GM23338 (cell line): ENCODE measurements around the gene CHST11. TPM values are rescaled to one million over a fixed set of nuclear protein-coding genes. Genes with fewer than 3 reads are reported as not detected.

ENCODE experiments used
- ATAC-seq: fragments of 200-7000 bp; cut with Tn5 transposase; 3 replicates; pipeline ENCODE4 v1.9.1; 2020
- DNase-seq: peaks from one replicate; pipeline ENCODE4 v3.0.0-alpha.2; 2015; ENCODE audit warnings: low spot score
- H2AFZ ChIP-seq: fragments of 200-600 bp; sonication (generic); 2 replicates; pipeline ENCODE4 v1.8.0; 2016; ENCODE audit warnings: antibody characterized with exemption, mild to moderate bottlenecking, moderate library complexity
- H3F3A ChIP-seq: fragments of 200-600 bp; sonication (generic); replicated peaks from 2 replicates; pipeline ENCODE4 v1.8.0; 2017; ENCODE audit warnings: antibody characterized with exemption, mixed run types, low read depth
- H3K27ac ChIP-seq: fragments of 200-600 bp; sonication (generic); 2 replicates; pipeline ENCODE4 v1.6.1; 2016; ENCODE audit warnings: low read depth
- H3K27me3 ChIP-seq: fragments of 200-600 bp; sonication (generic); 2 replicates; pipeline ENCODE4 v1.8.0; 2016; ENCODE audit warnings: mild to moderate bottlenecking, mixed run types, moderate library complexity; ENCODE audit not compliant: insufficient read depth
- H3K36me3 ChIP-seq: fragments of 200-600 bp; sonication (generic); 2 replicates; pipeline ENCODE4 v1.8.0; 2016; ENCODE audit warnings: mild to moderate bottlenecking; ENCODE audit not compliant: insufficient read depth
- H3K4me1 ChIP-seq: fragments of 200-600 bp; sonication (generic); 2 replicates; pipeline ENCODE4 v1.8.0; 2016; ENCODE audit warnings: mild to moderate bottlenecking, moderate library complexity; ENCODE audit not compliant: insufficient read depth
- H3K4me2 ChIP-seq: fragments of 200-600 bp; sonication (generic); 2 replicates; pipeline ENCODE4 v1.7.1; 2017; ENCODE audit warnings: mixed run types
- H3K4me3 ChIP-seq: fragments of 200-600 bp; sonication (generic); 2 replicates; pipeline ENCODE4 v1.6.1; 2016; ENCODE audit warnings: mixed run types
- H3K79me2 ChIP-seq: fragments of 200-600 bp; sonication (generic); replicated peaks from 2 replicates; pipeline ENCODE4 v1.8.0; 2017; ENCODE audit warnings: mild to moderate bottlenecking; ENCODE audit not compliant: insufficient read depth
- H3K9me2 ChIP-seq: fragments of 200-600 bp; sonication (generic); 2 replicates; pipeline ENCODE4 v1.8.0; 2017; ENCODE audit not compliant: insufficient read depth
- H4K20me1 ChIP-seq: fragments of 200-600 bp; sonication (generic); replicated peaks from 2 replicates; pipeline ENCODE4 v1.8.0; 2017; ENCODE audit warnings: mild to moderate bottlenecking; ENCODE audit not compliant: insufficient read depth
- H3K27ac Mint-ChIP-seq: 2 replicates; pipeline ENCODE4 v1.8.0; 2020; ENCODE audit warnings: inconsistent platforms, mild to moderate bottlenecking, moderate library complexity, mixed read lengths
- H3K27me3 Mint-ChIP-seq: 3 replicates; pipeline ENCODE4 v1.8.0; 2022; ENCODE audit warnings: low read depth, mild to moderate bottlenecking, moderate library complexity, mixed read lengths, inconsistent platforms; ENCODE audit not compliant: insufficient read depth, poor library complexity
- H3K36me3 Mint-ChIP-seq: 3 replicates; pipeline ENCODE4 v1.8.0; 2021; ENCODE audit warnings: low read depth, mild to moderate bottlenecking, inconsistent platforms, moderate library complexity, mixed read lengths
- H3K4me1 Mint-ChIP-seq: 3 replicates; pipeline ENCODE4 v1.8.0; 2020; ENCODE audit warnings: mild to moderate bottlenecking, inconsistent platforms, mixed read lengths
- H3K4me3 Mint-ChIP-seq: 3 replicates; pipeline ENCODE4 v1.8.0; 2021; ENCODE audit warnings: moderate library complexity, mild to moderate bottlenecking, inconsistent platforms, mixed read lengths
- H3K9me3 Mint-ChIP-seq: 3 replicates; pipeline ENCODE4 v1.8.0; 2020; ENCODE audit warnings: moderate library complexity, mild to moderate bottlenecking, inconsistent platforms, mixed read lengths
- POLR2AphosphoS5 ChIP-seq: IDR thresholded peaks from 2 replicates; pipeline ENCODE4 v1.6.1; 2016; ENCODE audit warnings: antibody characterized with exemption, low read depth
- STAT1 ChIP-seq: IDR thresholded peaks from one replicate; pipeline ENCODE4 v1.6.1; 2016; ENCODE audit warnings: antibody characterized with exemption; ENCODE audit not compliant: unreplicated experiment
- ZNF462 ChIP-seq: fragments of 250-450 bp; sonication (Bioruptor Pico); IDR thresholded peaks from 2 replicates; pipeline ENCODE4 v1.5.0; 2020; ENCODE audit warnings: mild to moderate bottlenecking, moderate library complexity
- polyA plus RNA-seq: library from polyadenylated mRNA; unstranded; fragments of >200 nt; fragmentation: Nextera tagmentation; extraction: Ambion mirVana; gene quantifications from 2 replicates; pipeline ENCODE4 v1.2.1, GENCODE V29; 2016
- total RNA-seq: library from RNA; depleted of rRNA; stranded (reverse); fragments of >200 nt; shearing (Covaris generic); gene quantifications from 2 replicates; pipeline ENCODE4 v1.2.3, GENCODE V29; 2014

CHST11 gene
- total and polyA plus RNA-seq, 2 experiments from 2014 or later: 7.7 to 25.7 TPM

GRCh38 chr12:104588047-104588920, 131.5 kb downstream of the CHST11 start:
- Histone ChIP-seq H2AFZ (no peak overlapping the region), H3K4me3 (no peak overlapping the region), H3K27me3 (no peaks in the 10 kb centered on the region), H3K36me3 (no peaks in the 10 kb centered on the region), H3K4me2 (no peak overlapping the region), H3F3A (no peaks in the 10 kb centered on the region), H3K27ac (no peak overlapping the region), H3K9me2 (no peaks in the 10 kb centered on the region; the same call in 1 of the 2 replicates), H3K4me1 (0 out of 2 replicates have a peak, but pooled peaks cover 3% of the 10 kb centered on the region), H3K79me2 (no peaks in the 10 kb centered on the region), H4K20me1 (peaks cover 5% of the 10 kb centered on the region)
- DNase-seq: no peak
- H3K4me1 Mint-ChIP-seq: peaks cover 6% of the 10 kb centered on the region; the same call in 2 of the 3 replicates
- no peak for ATAC-seq
- no peaks in the 10 kb centered on the region; the same call in 2 of the 3 replicates for H3K9me3 Mint-ChIP-seq
- no peak overlapping the region for H3K4me3 Mint-ChIP-seq
- TF ChIP-seq STAT1 (no peak), ZNF462 (CRISPR knock-in tag) (no peak), POLR2AphosphoS5 (no peak)
- no peaks in the 10 kb centered on the region for H3K27me3 Mint-ChIP-seq
- no peaks in the 10 kb centered on the region for H3K36me3 Mint-ChIP-seq
- no peak overlapping the region for H3K27ac Mint-ChIP-seq
